Activated CD4-positive, alpha-beta memory T cell treated with anti-CD3 and anti-CD28 coated beads for 36 hours (primary cell): Measurements from ENCODE around the gene GCDH. TPM values are rescaled to one million over a fixed set of nuclear protein-coding genes. Genes with fewer than 3 reads are reported as not detected.
A peak's percentile ranks its signal among the peaks of the same experiment; 100 is the strongest.
"Not testable (repeated sequence)": the region's sequence is repeated elsewhere in the genome, so short reads cannot be mapped to it uniquely, and the experiment has no call there.

Source experiments
- CTCF ChIA-PET: fragments of 350-600 bp; sonication (Branson Sonifier 250); formaldehyde crosslinking; loops from one replicate; lab custom pipeline; 2021; ENCODE audit warnings: antibody characterized with exemption, inconsistent platforms; lab: Charles Lee
- POLR2A ChIA-PET: fragments of 350-600 bp; sonication (Branson Sonifier 250); formaldehyde crosslinking; loops from one replicate; lab custom pipeline; 2021; ENCODE audit warnings: antibody characterized with exemption; lab: Charles Lee
- DNase-seq: peaks from one replicate; pipeline ENCODE4 v3.0.0-alpha.2; 2020
- H3K27ac Mint-ChIP-seq: one replicate; pipeline ENCODE4 v1.8.0; 2021; ENCODE audit warnings: mixed read lengths
- H3K27me3 Mint-ChIP-seq: one replicate; pipeline ENCODE4 v1.8.0; 2021; ENCODE audit warnings: mixed read lengths
- H3K36me3 Mint-ChIP-seq: one replicate; pipeline ENCODE4 v1.8.0; 2021; ENCODE audit warnings: mixed read lengths
- H3K4me1 Mint-ChIP-seq: one replicate; pipeline ENCODE4 v1.8.0; 2021; ENCODE audit warnings: low read depth, mixed read lengths
- H3K4me3 Mint-ChIP-seq: one replicate; pipeline ENCODE4 v1.8.0; 2021; ENCODE audit warnings: mild to moderate bottlenecking, mixed read lengths
- H3K9me3 Mint-ChIP-seq: one replicate; pipeline ENCODE4 v1.8.0; 2021; ENCODE audit warnings: mixed read lengths
- intact Hi-C: fragments of 100-400 bp; cut with micrococcal nuclease; formaldehyde crosslinking; loops from one replicate; pipeline ENCODE4 v1.15.1; 2023
- total RNA-seq, 2 experiments: library from RNA; stranded (reverse); gene quantifications; one replicate each; pipeline ENCODE4 v1.2.3, GENCODE V29; 2021

Gene GCDH
- total RNA-seq, 2 experiments from 2014 or later = 33.6 to 34.4 TPM

DNA sequence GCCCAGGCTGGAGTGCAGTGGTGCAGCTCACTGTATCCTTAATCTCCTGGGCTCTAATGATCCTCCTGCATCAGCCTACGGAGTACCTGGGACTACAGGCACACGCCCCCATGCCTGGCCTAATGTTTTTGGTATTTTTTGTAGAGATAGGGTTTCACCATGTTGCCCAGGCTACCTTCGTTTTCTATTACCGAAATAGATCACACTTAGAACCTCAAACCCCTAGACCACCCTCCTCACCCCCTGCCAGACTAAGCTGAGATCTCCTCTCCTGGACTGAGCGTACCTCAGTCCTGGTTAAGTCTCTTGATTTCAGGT is 4.3 kb upstream of the GCDH start:
- Mint-ChIP-seq H3K9me3 (peaks cover 9% of the 10 kb centered on the region), H3K4me1 (peaks cover 33% of the 10 kb centered on the region), H3K27me3 (no peaks in the 10 kb centered on the region), H3K27ac (peak overlapping the region; percentile 15), H3K36me3 (peaks cover 2% of the 10 kb centered on the region), H3K4me3 (peak overlapping the region; percentile 27)
- ChIA-PET CTCF (interaction anchor here (0.6 to 3.0 kb wide), 4 partner anchors 9 to 79 kb away, joined by 3 to 33 read pairs (median 4); no protein-coding TSS in a partner anchor), POLR2A (interaction anchor here (1.4 to 1.7 kb wide), 2 partner anchors 27 to 47 kb away, joined by 3 to 4 read pairs; partner anchors contain the start of gene FARSA)
- intact Hi-C loops = no loop called here
- DNase-seq = no peak

GRCh38 chr19:12886969-12887747 is 3.8 kb upstream of the GCDH start, which contains the start of gene KLF1:
Gene KLF1 (minus strand): TSS chr19:12887201. CDS start chr19:12887140, 61 bp downstream.
- H3K27me3 Mint-ChIP-seq = no peaks in the 10 kb centered on the region
- peaks cover 2% of the 10 kb centered on the region for H3K36me3 Mint-ChIP-seq
- peak within 1 kb of the TSS; percentile 15 for H3K27ac Mint-ChIP-seq
- H3K4me3 Mint-ChIP-seq = peak within 1 kb of the TSS; percentile 27
- no peak for DNase-seq
- intact Hi-C loops = no loop called here
- H3K9me3 Mint-ChIP-seq = peaks cover 9% of the 10 kb centered on the region
- POLR2A ChIA-PET = interaction anchor here (1.4 kb wide), 1 partner anchor 46 kb away, joined by 3 read pairs; the partner anchor contains the start of gene FARSA
- H3K4me1 Mint-ChIP-seq = peaks cover 36% of the 10 kb centered on the region
- CTCF ChIA-PET = interaction anchor here (1.0 kb wide), 1 partner anchor 45 kb away, joined by 3 read pairs; no protein-coding TSS in a partner anchor

DNA sequence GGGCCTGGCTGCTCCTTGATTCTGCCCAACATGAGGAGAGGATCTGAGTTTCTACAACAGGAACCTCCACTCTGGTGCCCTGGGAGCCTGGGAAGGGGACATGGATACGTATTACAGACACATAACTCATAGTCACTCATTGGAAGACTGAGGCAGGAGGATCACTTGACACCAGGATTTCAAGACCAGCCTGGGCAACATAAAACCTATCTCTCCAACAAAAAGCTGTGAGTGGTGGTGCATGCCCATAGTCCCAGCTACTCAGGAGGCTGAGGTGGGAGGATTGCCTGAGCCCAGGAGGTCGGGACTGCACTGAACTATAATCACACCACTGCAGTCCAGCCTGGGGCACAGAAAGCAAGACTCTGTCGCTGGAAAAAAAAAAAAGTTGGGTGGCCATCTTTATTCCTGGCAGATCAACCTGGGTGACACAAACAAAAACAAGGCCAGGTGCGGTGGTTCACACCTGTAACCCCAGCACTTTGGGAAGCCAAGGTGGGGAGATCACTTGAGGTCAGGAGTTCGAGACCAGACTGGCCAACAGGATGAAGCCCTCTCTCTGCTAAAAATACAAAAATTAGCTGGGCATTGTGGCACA is 2.9 kb upstream of the GCDH start:
- H3K4me3 Mint-ChIP-seq = no peak overlapping the region
- intact Hi-C loops = no loop called here

DNA sequence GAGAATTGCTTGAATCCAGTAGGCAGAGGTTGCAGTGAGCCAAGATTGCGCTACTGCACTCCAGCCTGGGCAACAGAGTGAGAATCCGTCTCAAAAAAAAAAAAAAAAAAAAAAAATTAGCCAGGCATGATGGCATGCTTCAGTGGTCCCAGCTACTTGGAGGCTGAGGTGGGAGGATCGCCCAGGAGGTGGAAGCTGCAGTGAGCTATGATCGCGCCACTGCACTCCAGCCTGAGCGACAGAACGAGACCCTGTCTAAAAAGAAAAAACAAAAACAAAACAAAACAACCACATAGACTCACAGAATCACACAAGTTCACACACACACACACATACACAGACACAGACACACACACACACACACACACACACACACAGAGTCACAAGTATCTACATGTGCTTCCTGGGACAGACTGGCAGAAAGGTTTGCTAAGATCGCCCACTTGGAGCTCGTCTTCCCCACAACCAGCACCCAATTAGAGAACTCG is 617 bp upstream of the GCDH start:
- H3K27me3 Mint-ChIP-seq, intact Hi-C loops: not testable (repeated sequence)
- CTCF ChIA-PET = interaction anchor here (0.7 to 2.0 kb wide), 12 partner anchors 8 to 219 kb away, joined by 3 to 19 read pairs (median 4); partner anchors contain the start of genes DNASE2, SYCE2 and TRIR

More for the DNA sequence above, 2.9 kb upstream of the GCDH start:
- H3K9me3 Mint-ChIP-seq = peaks cover 7% of the 10 kb centered on the region
- CTCF ChIA-PET = interaction anchor here (1.0 kb wide), 1 partner anchor 77 kb away, joined by 4 read pairs; no protein-coding TSS in a partner anchor
- peaks cover 2% of the 10 kb centered on the region for H3K36me3 Mint-ChIP-seq
- POLR2A ChIA-PET = interaction anchor here (1.4 kb wide), 1 partner anchor 45 kb away, joined by 3 read pairs; the partner anchor contains the start of gene FARSA
- peaks cover 35% of the 10 kb centered on the region for H3K4me1 Mint-ChIP-seq
- H3K27ac Mint-ChIP-seq = no peak overlapping the region
- no peaks in the 10 kb centered on the region for H3K27me3 Mint-ChIP-seq
- DNase-seq = no peak

DNA sequence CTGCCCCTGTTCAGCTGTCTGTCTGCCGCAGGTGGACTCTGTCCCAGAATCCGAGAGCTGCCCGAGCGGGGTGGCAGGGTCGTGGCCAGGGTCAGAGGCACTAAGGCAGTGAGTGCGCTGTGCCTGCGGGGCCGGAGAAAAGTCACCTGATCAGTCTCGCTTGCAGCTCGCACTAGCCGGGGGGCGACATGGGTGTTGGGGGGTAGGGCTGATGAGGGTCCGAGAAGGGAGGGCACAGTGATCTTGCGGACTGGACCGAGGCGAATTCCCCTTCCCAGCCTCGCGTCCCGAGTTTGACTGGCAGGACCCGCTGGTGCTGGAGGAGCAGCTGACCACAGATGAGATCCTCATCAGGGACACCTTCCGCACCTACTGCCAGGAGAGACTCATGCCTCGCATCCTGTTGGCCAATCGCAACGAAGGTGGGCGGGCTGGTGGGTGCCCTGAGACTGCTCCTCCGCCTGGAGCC is 627 bp downstream of the GCDH start:
- Mint-ChIP-seq H3K9me3 (no peaks in the 10 kb centered on the region), H3K4me3 (peak overlapping the region; percentile 99), H3K36me3 (peaks cover 8% of the 10 kb centered on the region), H3K4me1 (peaks cover 25% of the 10 kb centered on the region), H3K27me3 (no peaks in the 10 kb centered on the region), H3K27ac (peak overlapping the region; percentile 81)
- CTCF ChIA-PET = interaction anchor here (0.8 to 2.0 kb wide), 8 partner anchors 10 to 134 kb away, joined by 3 to 19 read pairs (median 5); partner anchors contain the start of gene DNASE2
- intact Hi-C loops = loop anchor here (1.0 kb wide), 2 partner anchors 28 to 47 kb away; partner anchors contain the start of genes CALR and SYCE2
- no peak for DNase-seq
- POLR2A ChIA-PET = interaction anchor here (0.6 to 1.1 kb wide), 7 partner anchors 10 to 732 kb away, joined by 3 to 6 read pairs (median 4); partner anchors contain the start of genes CALR, DNASE2 and TRIR

More for the DNA sequence above, 617 bp upstream of the GCDH start:
- peak overlapping the region; percentile 99 for H3K4me3 Mint-ChIP-seq
- H3K9me3 Mint-ChIP-seq, DNase-seq, H3K36me3 Mint-ChIP-seq: not testable (repeated sequence)
- H3K4me1 Mint-ChIP-seq = peaks cover 29% of the 10 kb centered on the region
- peak overlapping the region; percentile 80 for H3K27ac Mint-ChIP-seq
- POLR2A ChIA-PET = interaction anchor here (0.8 to 1.4 kb wide), 10 partner anchors 8 to 156 kb away, joined by 3 to 6 read pairs (median 4); partner anchors contain the start of genes CALR, DNASE2 and TRIR

DNA sequence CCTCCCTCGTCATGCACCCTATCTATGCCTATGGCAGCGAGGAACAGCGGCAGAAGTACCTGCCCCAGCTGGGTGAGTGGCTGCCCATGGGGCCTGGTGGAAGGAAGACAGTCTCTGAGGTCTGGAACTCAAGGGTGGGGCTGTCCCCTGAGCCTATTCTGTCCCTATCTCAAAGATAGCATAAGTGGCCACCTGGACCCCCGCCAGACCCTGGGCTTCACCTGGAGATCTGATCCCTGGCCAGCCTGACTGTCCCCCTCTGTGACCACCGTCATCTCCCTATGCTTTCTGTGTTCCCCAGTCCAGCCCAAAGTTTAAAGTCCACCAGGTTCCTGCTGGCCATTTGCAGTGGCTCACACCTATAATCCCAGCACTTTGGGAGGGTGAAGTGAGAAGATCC is 2.6 kb downstream of the GCDH start:
- no peak for DNase-seq
- Mint-ChIP-seq H3K27ac (no peak overlapping the region), H3K4me1 (peaks cover 24% of the 10 kb centered on the region), H3K4me3 (no peak overlapping the region), H3K9me3 (no peaks in the 10 kb centered on the region), H3K27me3 (no peaks in the 10 kb centered on the region), H3K36me3 (peaks cover 12% of the 10 kb centered on the region)
- ChIA-PET POLR2A (no interaction called here), CTCF (interaction anchor here (1.2 to 1.3 kb wide), 2 partner anchors 9 to 72 kb away, joined by 3 to 4 read pairs; no protein-coding TSS in a partner anchor)
- intact Hi-C loops = no loop called here

- ChIA-PET POLR2A (no interaction called here), CTCF (no interaction called here)
- H3K36me3 Mint-ChIP-seq = peaks cover 12% of the 10 kb centered on the region
These were observed 5.5 kb downstream of the GCDH start for GRCh38 chr19:12896460-12896859.

DNA sequence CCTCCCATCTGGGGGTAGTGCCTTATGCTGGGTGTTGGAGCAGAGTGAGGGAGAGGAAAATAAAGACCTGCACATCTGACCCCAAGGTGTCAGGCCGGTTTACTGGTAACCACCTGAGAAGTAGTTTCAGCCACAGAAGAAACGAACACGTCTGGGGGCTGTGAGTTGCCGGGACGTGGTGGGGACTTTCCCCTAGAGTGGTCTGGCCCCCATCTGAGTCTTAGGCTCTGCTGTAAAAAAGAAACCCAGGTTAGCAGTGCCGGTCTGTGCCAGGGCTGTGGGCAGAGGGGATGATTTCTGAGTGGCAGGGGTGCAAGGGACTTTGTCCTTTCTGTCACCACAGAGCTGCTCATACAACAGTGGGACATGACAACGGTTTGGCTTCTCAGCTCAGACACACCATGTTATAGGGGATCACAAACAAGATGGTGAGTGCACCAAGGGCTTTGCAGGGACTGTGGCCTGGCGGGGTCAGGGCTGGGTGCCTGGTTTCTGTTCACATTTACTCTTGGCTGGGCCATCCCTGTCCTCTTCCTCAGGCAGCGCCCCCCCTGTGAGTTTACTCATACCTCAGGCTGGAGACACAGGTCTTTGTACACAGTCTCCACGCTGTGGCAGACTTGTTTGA is 9.0 kb downstream of the GCDH start:
- H3K27ac Mint-ChIP-seq = peak overlapping the region; percentile 35

More at GRCh38 chr19:12896460-12896859, 5.5 kb downstream of the GCDH start:
- no peaks in the 10 kb centered on the region for H3K9me3 Mint-ChIP-seq
- H3K4me3 Mint-ChIP-seq = no peak overlapping the region
- no peaks in the 10 kb centered on the region for H3K27me3 Mint-ChIP-seq
- no peak for DNase-seq
- no peak overlapping the region for H3K27ac Mint-ChIP-seq
- intact Hi-C loops = no loop called here
- H3K4me1 Mint-ChIP-seq = peaks cover 13% of the 10 kb centered on the region

GRCh38 chr19:12907166-12907565 is 16.2 kb downstream of the GCDH start:
- intact Hi-C loops = no loop called here
- CTCF ChIA-PET = interaction anchor here (1.3 kb wide), 1 partner anchor 58 kb away, joined by 4 read pairs; no protein-coding TSS in a partner anchor
- H3K4me3 Mint-ChIP-seq = no peak overlapping the region

More for the DNA sequence above, 9.0 kb downstream of the GCDH start:
- Mint-ChIP-seq H3K36me3 (peaks cover 4% of the 10 kb centered on the region), H3K4me3 (no peak overlapping the region), H3K27me3 (no peaks in the 10 kb centered on the region), H3K4me1 (peaks cover 4% of the 10 kb centered on the region), H3K9me3 (no peaks in the 10 kb centered on the region)
- peak; percentile 41 for DNase-seq
- POLR2A ChIA-PET = interaction anchor here (1.4 kb wide), 1 partner anchor 19 kb away, joined by 3 read pairs; the partner anchor contains the start of gene SYCE2
- intact Hi-C loops = no loop called here
- CTCF ChIA-PET = interaction anchor here (1.5 kb wide), 1 partner anchor 143 kb away, joined by 4 read pairs; no protein-coding TSS in a partner anchor

DNA sequence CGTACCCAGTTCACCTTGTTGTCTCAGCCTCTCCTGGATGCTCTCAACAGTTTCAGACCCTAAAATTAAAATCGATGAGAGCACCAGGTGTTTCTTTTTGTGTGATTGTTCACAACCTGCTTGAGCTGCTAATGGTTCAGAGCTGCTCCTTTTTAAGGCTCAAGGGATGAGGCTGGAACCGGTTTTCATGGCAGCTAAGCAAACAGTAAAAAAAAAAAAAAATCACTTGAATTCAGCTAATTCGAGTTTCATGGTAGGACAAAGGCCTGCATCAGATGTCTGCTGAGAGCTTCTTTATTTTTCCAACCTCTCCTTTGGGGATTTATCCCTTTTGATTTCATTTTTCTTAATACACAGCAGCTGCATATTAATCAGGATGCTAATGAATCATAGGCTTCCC is 21.6 kb downstream of the GCDH start:
- no peaks in the 10 kb centered on the region for H3K27me3 Mint-ChIP-seq
- peaks cover 11% of the 10 kb centered on the region for H3K4me1 Mint-ChIP-seq
- H3K27ac Mint-ChIP-seq = no peak overlapping the region
- no peaks in the 10 kb centered on the region for H3K36me3 Mint-ChIP-seq
- CTCF ChIA-PET = interaction anchor here (0.7 to 2.6 kb wide), 3 partner anchors 21 to 1660 kb away, joined by 3 to 12 read pairs (median 5); partner anchors contain the start of gene GCDH
- no peaks in the 10 kb centered on the region for H3K9me3 Mint-ChIP-seq
- no peak for DNase-seq
- POLR2A ChIA-PET = interaction anchor here (0.6 kb wide), 2 partner anchors 243 to 1353 kb away, joined by 3 read pairs; no protein-coding TSS in a partner anchor
- intact Hi-C loops = no loop called here
- no peak overlapping the region for H3K4me3 Mint-ChIP-seq

More at GRCh38 chr19:12907166-12907565, 16.2 kb downstream of the GCDH start:
- Mint-ChIP-seq H3K27ac (no peak overlapping the region), H3K36me3 (no peaks in the 10 kb centered on the region), H3K27me3 (no peaks in the 10 kb centered on the region), H3K4me1 (no peaks in the 10 kb centered on the region), H3K9me3 (no peaks in the 10 kb centered on the region)
- DNase-seq = no peak
- POLR2A ChIA-PET = no interaction called here
